Measurements from ENCODE around the gene PPEF2.

Gene PPEF2

GRCh38 chr4:75821216-75821615, 81.0 kb downstream of the PPEF2 start:
- no peak overlapping the region for H3K4me3 Mint-ChIP-seq
- DNase-seq: no peak
- H3K4me1 Mint-ChIP-seq: no peaks in the 10 kb centered on the region
- H3K9me3 Mint-ChIP-seq: no peaks in the 10 kb centered on the region
- H3K27me3 Mint-ChIP-seq: no peaks in the 10 kb centered on the region
- ATAC-seq: peak; percentile 46
- H3K27ac Mint-ChIP-seq: no peak overlapping the region

DNA sequence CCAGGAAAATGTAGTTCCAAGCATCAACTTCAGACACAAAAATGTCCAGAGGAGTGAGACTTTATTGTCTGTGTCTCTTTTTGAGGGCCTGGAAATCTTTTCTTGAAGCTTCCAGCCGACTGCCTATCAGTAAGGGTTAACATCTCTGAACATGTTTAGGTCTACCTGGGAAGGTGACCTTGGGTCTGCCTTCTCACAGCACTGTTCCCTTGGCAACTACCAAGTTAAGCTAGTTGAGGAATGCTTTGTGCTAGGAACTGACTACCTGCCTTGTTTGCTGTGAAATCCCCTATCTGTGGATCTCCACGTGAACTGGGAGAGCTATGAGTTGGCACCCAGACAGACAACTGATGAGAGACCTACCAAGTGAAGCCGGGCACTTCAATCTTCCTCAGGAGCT, 81.6 kb downstream of the PPEF2 start:
- ATAC-seq (no peak), DNase-seq (no peak)
- Mint-ChIP-seq H3K27me3 (no peaks in the 10 kb centered on the region), H3K4me3 (no peak overlapping the region), H3K4me1 (no peaks in the 10 kb centered on the region), H3K9me3 (no peaks in the 10 kb centered on the region), H3K27ac (peak overlapping the region; percentile 9 to 34)

DNA sequence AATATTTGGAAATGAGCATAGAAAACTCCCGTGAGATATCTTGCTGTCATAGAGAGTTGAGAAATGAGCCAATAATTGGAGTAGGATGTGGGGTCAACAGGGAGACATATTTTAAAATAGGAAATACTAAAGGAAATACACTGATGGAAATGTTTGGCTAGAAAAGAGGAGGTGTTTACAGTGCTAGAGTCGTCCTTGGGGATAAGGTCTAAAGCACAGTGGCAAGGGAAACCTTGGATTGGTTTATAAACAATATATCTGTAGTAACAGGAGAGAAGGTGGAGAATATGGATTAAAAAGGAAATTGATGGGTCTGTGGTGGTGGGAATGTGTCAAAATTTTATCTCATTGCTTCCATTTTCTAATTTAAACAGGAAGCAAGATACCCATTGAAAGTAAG, 82.1 kb downstream of the PPEF2 start:
- DNase-seq (no peak), ATAC-seq (no peak)
- Mint-ChIP-seq H3K4me1 (no peaks in the 10 kb centered on the region), H3K9me3 (no peaks in the 10 kb centered on the region), H3K4me3 (no peak overlapping the region), H3K27me3 (no peaks in the 10 kb centered on the region), H3K27ac (peak overlapping the region in 1 of 2 donors; percentile 34)

GRCh38 chr4:75819121-75819520, 83.1 kb downstream of the PPEF2 start:
- Mint-ChIP-seq H3K27ac (no peak overlapping the region), H3K27me3 (no peaks in the 10 kb centered on the region), H3K9me3 (no peaks in the 10 kb centered on the region), H3K4me1 (no peaks in the 10 kb centered on the region), H3K4me3 (no peak overlapping the region)
- DNase-seq (no peak), ATAC-seq (no peak)

DNA sequence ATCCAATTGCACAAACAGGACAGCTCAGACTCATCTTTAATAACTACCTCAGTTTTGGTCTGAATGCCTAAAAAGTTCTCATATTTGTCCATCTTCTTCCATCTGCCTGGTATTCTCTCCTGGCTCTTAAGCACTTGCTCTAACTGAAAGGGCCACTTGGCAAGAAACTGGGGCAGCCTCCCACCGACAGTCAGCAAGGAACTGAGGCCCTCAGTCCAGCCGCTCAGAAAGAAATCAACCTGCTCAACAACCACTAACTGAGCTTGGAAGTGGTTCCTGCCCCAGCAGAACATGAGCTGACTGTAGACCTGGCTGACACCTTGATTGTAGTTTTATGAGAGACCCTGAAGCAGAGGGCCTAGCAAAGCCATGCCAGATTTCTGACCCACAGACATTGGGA, 84.4 kb downstream of the PPEF2 start:
- DNase-seq (no peak), ATAC-seq (no peak)
- peak overlapping the region in 1 of 2 donors; percentile 2 for H3K27ac Mint-ChIP-seq
- H3K9me3 Mint-ChIP-seq: no peaks in the 10 kb centered on the region
- no peak overlapping the region for H3K4me3 Mint-ChIP-seq
- H3K27me3 Mint-ChIP-seq: no peaks in the 10 kb centered on the region
- no peaks in the 10 kb centered on the region for H3K4me1 Mint-ChIP-seq
